ENCODE results near the gene COL5A1. TPM values are rescaled to one million over a fixed set of nuclear protein-coding genes. Genes with fewer than 3 reads are reported as not detected.
"Not testable (repeated sequence)": the region's sequence is repeated elsewhere in the genome, so short reads cannot be mapped to it uniquely, and the experiment has no call there.

COL5A1 gene
- total RNA-seq, 1 donor from 2014 or later = 87.1 TPM

- no peak for DNase-seq (ENCODE audit: low read depth, low spot score)
Measured at GRCh38 chr9:134638502-134639090, 3.0 kb upstream of the COL5A1 start.

GRCh38 chr9:134639994-134640393, 1.6 kb upstream of the COL5A1 start:
- no peak for DNase-seq (ENCODE audit: low read depth, low spot score)

- DNase-seq (ENCODE audit: low read depth, low spot score) = no peak
Measured at GRCh38 chr9:134640506-134641172, 964 bp upstream of the COL5A1 start.

GRCh38 chr9:134641990-134642384, 384 bp downstream of the COL5A1 start:
- no peak for DNase-seq (ENCODE audit: low read depth, low spot score)

GRCh38 chr9:134642385-134643181, 980 bp downstream of the COL5A1 start:
- DNase-seq (ENCODE audit: low read depth, low spot score) = no peak

- DNase-seq (ENCODE audit: low read depth, low spot score) = no peak
Measured at GRCh38 chr9:134643222-134643671, 1.6 kb downstream of the COL5A1 start.

- not testable (repeated sequence) for DNase-seq (ENCODE audit: low read depth, low spot score)
Measured at GRCh38 chr9:134644401-134644724, 2.8 kb downstream of the COL5A1 start.

- peak; percentile 83 for DNase-seq (ENCODE audit: low read depth, low spot score)
Measured at GRCh38 chr9:134644725-134645606, 3.4 kb downstream of the COL5A1 start.

- DNase-seq (ENCODE audit: low read depth, low spot score) = no peak
Measured at GRCh38 chr9:134645607-134646365, 4.2 kb downstream of the COL5A1 start.

GRCh38 chr9:134647359-134648080, 5.9 kb downstream of the COL5A1 start:
- DNase-seq (ENCODE audit: low read depth, low spot score) = no peak

- no peak for DNase-seq (ENCODE audit: low read depth, low spot score)
Measured at GRCh38 chr9:134648701-134649530, 7.3 kb downstream of the COL5A1 start.

- DNase-seq (ENCODE audit: low read depth, low spot score) = no peak
Measured at GRCh38 chr9:134650431-134651190, 9.0 kb downstream of the COL5A1 start.

- no peak for DNase-seq (ENCODE audit: low read depth, low spot score)
Measured at GRCh38 chr9:134651226-134651905, 9.8 kb downstream of the COL5A1 start.

GRCh38 chr9:134652291-134653225, 11.0 kb downstream of the COL5A1 start:
- no peak for DNase-seq (ENCODE audit: low read depth, low spot score)

- no peak for DNase-seq (ENCODE audit: low read depth, low spot score)
Measured at GRCh38 chr9:134653259-134654009, 11.8 kb downstream of the COL5A1 start.

- DNase-seq (ENCODE audit: low read depth, low spot score) = no peak
Measured at GRCh38 chr9:134655101-134655500, 13.5 kb downstream of the COL5A1 start.
